A673 (cell line): ENCODE measurements around the gene GLIPR2. TPM values are rescaled to one million over a fixed set of nuclear protein-coding genes. Genes with fewer than 3 reads are reported as not detected.

Experiments used
- BruUV-seq: library from RNA; stranded (reverse); fragments of 400-500 nt; replicated peaks from 2 replicates; lab custom pipeline; 2021; lab: Mats Ljungman, UMichigan
- CTCF ChIA-PET: fragments of 300-600 bp; sonication (Branson Sonifier 250); formaldehyde crosslinking; loops from one replicate; lab custom pipeline; 2022; ENCODE audit warnings: antibody characterized with exemption; lab: Charles Lee
- POLR2A ChIA-PET: fragments of 300-600 bp; sonication (Branson Sonifier 250); formaldehyde crosslinking; loops from one replicate; lab custom pipeline; 2022; ENCODE audit warnings: antibody characterized with exemption; ENCODE audit not compliant: low non-redundant PET; lab: Charles Lee
- DNase-seq: peaks from one replicate; pipeline ENCODE4 v3.0.0-alpha.2; 2015; ENCODE audit warnings: low spot score
- H3K27ac ChIP-seq: fragments of 200-600 bp; sonication (generic); 2 replicates; pipeline ENCODE4 v1.5.1; 2016; ENCODE audit warnings: mixed run types, low read depth, mild to moderate bottlenecking, mixed read lengths, antibody characterized with exemption, low read length; ENCODE audit not compliant: poor library complexity, severe bottlenecking
- H3K27me3 ChIP-seq: fragments of 200-600 bp; sonication (generic); replicated peaks from 2 replicates; pipeline ENCODE4 v1.6.1; 2017; ENCODE audit warnings: mixed run types, low read depth, mild to moderate bottlenecking, mixed read lengths, antibody characterized with exemption, low read length; ENCODE audit not compliant: insufficient read depth, poor library complexity
- H3K36me3 ChIP-seq: fragments of 200-600 bp; sonication (generic); 2 replicates; pipeline ENCODE4 v1.6.1; 2016; ENCODE audit warnings: mixed run types, mild to moderate bottlenecking, mixed read lengths, antibody characterized with exemption, low read length; ENCODE audit not compliant: insufficient read depth, poor library complexity, severe bottlenecking
- H3K4me1 ChIP-seq: fragments of 200-600 bp; sonication (generic); 2 replicates; pipeline ENCODE4 v1.6.1; 2017; ENCODE audit warnings: mixed run types, mild to moderate bottlenecking, mixed read lengths, antibody characterized with exemption, low read length; ENCODE audit not compliant: insufficient read depth, poor library complexity, severe bottlenecking
- H3K4me3 ChIP-seq: fragments of 200-600 bp; sonication (generic); 2 replicates; pipeline ENCODE4 v1.5.1; 2016; ENCODE audit warnings: low read depth, mixed run types, mild to moderate bottlenecking, mixed read lengths, low read length; ENCODE audit not compliant: poor library complexity, severe bottlenecking
- H3K9me3 ChIP-seq: fragments of 200-600 bp; sonication (generic); 2 replicates; pipeline ENCODE4 v1.6.1; 2016; ENCODE audit warnings: mixed run types, low read depth, mild to moderate bottlenecking, mixed read lengths, antibody characterized with exemption, low read length; ENCODE audit not compliant: poor library complexity, severe bottlenecking
- CTCF ChIP-seq: fragments of 300-800, 200-600 bp; sonication (generic); conservative IDR thresholded peaks from 2 replicates; pipeline ENCODE4 v1.5.1; 2017; ENCODE audit warnings: low read depth, mild to moderate bottlenecking, antibody characterized with exemption, low read length, moderate library complexity, mixed read lengths
- EZH2 ChIP-seq: fragments of 200-600 bp; sonication (generic); IDR thresholded peaks from 2 replicates; pipeline ENCODE4 v1.6.1; 2017; ENCODE audit warnings: borderline replicate concordance, low read depth, mild to moderate bottlenecking, mixed read lengths, antibody characterized with exemption, low read length; ENCODE audit not compliant: poor library complexity, severe bottlenecking
- intact Hi-C: fragments of 100-400 bp; cut with micrococcal nuclease; formaldehyde crosslinking; loops from one replicate; pipeline ENCODE4 v1.10.0; 2022; ENCODE audit not compliant: unreplicated experiment
- total RNA-seq: library from RNA; stranded (reverse); gene quantifications from 2 replicates; pipeline ENCODE4 v1.2.3, GENCODE V29; 2021

GLIPR2 gene
- total RNA-seq, 1 experiment from 2014 or later, result 5.0 TPM

- Histone ChIP-seq H3K4me1 (peaks cover 1% of the 10 kb centered on the region), H3K27ac (no peak overlapping the region), H3K36me3 (peaks cover 75% of the 10 kb centered on the region), H3K9me3 (no peaks in the 10 kb centered on the region), H3K4me3 (no peak overlapping the region), H3K27me3 (no peaks in the 10 kb centered on the region)
- DNase-seq, result no peak
- no TSS peak for BruUV-seq
- CTCF ChIA-PET, result no interaction called here
- intact Hi-C loops, result no loop called here
- POLR2A ChIA-PET, result no interaction called here
- no peak for TF ChIP-seq EZH2
- no peak for TF ChIP-seq CTCF
Measured at GRCh38 chr9:36213387-36213786, 76.9 kb downstream of the GLIPR2 start.

Other genes with a start within 250 kb of the GLIPR2 start
- gene HRCT1, start 230.5 kb upstream of the GLIPR2 start, total RNA-seq, result 0.33 TPM in 1 of 2 replicates, not detected in the other
- gene SPAAR, start 227.2 kb upstream of the GLIPR2 start, total RNA-seq, result 0.37 TPM in 1 of 2 replicates, not detected in the other
- gene OR2S2, start 178.6 kb upstream of the GLIPR2 start, total RNA-seq, result not detected in 2 replicates
- 9.1 and 11.9 TPM in 2 replicates for gene RECK, start 99.8 kb upstream of the GLIPR2 start, total RNA-seq
- gene CCIN, start 32.7 kb downstream of the GLIPR2 start, total RNA-seq, result not detected in 2 replicates
- gene CLTA, start 54.2 kb downstream of the GLIPR2 start, total RNA-seq, result 195 and 226 TPM in 2 replicates
- 20.6 and 23.7 TPM in 2 replicates for gene GNE, start 121.7 kb downstream of the GLIPR2 start, total RNA-seq